Activated CD4-positive, alpha-beta T cell treated with anti-CD3 and anti-CD28 coated beads, Interleukin-10, Interleukin-2, amounts not matched to agents 100 ng/mL and 50 ng/mL, durations not matched to agents 16 hours and 8 hours (primary cell): ENCODE data around the gene MED29.
"Not testable (repeated sequence)": the region's sequence is repeated elsewhere in the genome, so short reads cannot be mapped to it uniquely, and the experiment has no call there.

Experiments
- DNase-seq: peaks from one replicate; pipeline ENCODE4 v3.0.0-alpha.2; 2020

The MED29 gene

DNA sequence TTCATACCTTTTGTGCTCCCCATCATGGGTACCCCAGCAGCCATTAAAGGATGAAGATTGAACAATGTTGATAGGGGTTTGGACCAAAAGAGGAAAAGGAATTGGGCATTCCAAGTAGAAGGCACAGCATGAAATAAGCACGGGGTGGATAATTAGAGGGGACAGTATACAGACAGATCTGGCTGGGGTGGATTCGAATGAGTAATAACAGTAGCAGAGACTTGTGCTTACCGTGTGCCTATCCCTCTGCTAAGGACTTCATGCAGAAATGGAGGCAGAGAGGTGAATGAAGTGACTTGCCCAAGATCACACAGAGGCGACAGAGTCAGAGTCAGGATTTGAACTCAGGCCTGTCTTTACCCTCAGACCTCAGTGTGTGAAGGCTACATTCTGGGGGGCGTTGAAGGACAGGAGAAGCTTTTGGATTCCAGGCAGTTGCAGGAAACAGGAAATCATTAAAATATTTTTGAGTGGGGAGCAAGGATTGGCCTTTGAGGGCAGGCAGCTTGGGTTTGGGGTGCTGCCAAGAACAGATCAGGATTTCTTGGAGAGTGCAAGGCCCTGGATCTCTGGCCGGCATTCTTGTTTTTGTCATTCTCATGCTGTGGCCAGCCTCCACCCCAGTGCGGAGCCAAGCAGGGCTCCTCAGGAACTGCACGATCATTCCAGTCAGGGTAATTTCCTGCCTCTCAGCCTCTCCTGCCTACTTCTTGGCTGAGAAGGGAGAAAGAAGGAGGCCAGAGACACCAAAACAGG is 19.0 kb upstream of the MED29 start:
- no peak for DNase-seq

DNA sequence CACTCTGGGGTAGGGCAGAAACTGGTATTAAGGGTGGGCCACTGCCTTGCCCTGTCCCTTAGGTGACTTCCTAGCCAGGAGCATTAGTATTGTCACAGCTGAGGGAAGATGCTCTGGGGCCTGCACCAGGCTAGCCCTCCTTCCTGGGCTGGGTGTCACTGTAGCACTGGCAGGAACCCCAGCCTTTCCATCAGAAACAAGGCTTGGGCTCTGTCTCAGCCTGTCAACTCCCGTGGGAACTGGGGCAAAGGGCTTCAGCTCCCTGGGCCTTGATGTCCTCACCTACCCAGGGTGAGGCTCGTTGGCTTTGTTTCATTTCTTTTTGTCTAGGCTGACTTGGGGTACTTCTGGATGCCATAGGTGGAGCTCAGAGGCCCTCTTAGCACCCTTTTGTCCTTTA is 18.2 kb upstream of the MED29 start:
- DNase-seq = no peak

DNA sequence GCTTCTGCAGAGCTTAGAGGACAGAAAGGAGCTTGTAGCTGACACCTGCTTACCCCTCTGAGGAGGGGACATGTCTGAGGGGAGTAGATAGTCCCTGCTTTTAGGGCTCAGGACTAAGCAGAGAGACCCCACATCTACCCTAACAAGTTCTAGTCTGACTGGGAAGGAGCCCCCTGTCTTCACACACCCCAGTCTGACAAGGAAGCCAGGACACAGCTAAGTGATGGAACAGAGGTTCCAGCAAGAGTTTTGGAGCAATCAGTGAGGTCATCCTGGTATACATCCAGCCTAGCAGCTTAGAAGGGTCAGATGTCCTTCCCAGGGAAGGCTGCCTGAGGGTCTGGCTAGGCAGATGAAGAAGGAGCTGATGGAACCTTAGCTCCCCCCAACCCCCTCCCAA is 15.2 kb upstream of the MED29 start:
- no peak for DNase-seq

DNA sequence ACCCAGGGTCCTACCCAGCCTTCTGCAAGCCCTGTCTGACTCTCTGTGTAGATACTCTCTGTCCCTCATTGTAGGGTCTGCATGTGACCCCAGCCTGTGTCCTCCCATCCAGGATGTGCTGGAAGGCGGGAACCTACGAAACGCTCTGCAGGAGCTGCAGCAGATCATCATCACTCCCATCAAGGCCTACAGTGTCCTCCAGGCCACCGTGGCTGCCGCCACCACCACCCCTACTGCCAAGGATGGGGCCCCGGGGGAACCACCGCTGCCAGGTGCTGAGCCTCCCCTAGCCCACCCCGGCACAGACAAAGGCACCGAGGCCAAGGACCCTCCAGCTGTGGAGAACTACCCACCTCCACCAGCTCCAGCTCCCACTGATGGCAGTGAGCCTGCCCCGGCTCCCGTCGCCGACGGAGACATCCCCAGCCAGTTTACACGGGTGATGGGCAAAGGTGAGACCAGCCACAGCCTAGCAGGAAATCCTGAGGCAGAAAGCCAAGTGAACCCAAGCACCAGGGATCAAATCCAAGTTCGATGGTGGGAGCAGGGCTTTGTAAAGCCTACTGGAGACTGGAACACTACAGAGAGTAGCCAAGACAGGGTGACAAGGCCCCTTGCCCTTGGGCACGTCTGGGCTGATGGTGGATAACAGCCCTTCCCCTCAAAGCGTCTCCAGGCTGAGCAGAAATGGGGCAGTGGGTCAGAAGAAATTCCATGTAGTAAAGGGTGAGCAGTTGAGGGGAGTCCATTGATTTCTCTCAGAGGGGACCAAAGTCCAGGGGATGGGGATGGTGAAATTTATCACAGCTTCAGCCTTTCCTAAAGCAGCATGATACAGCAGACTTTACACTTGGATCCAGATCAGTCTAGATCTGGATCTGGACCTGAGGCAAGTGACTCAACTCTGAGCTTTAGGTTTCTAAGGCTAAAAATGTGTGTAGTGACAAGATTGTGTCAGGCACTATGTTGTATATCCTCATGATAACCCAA is 13.5 kb upstream of the MED29 start:
- DNase-seq = no peak

DNA sequence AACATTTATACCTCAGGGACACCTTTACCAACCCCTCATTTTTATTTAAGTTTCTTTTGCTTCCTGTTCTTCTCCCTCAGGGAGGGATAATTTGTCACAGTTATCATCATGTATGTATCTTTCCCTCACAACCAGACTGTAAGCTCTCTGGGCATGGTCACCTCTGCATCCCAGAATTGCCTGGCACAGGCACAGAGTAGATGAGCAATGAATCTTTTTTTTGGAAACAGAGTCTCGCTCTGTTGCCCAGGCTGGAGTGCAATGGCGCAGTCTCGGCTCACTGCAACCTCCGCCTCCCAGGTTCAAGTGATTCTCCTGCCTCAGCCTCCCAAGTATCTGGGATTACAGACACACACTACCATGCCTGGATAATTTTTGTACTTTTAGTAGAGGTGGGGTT is 11.8 kb upstream of the MED29 start:
- DNase-seq = not testable (repeated sequence)

DNA sequence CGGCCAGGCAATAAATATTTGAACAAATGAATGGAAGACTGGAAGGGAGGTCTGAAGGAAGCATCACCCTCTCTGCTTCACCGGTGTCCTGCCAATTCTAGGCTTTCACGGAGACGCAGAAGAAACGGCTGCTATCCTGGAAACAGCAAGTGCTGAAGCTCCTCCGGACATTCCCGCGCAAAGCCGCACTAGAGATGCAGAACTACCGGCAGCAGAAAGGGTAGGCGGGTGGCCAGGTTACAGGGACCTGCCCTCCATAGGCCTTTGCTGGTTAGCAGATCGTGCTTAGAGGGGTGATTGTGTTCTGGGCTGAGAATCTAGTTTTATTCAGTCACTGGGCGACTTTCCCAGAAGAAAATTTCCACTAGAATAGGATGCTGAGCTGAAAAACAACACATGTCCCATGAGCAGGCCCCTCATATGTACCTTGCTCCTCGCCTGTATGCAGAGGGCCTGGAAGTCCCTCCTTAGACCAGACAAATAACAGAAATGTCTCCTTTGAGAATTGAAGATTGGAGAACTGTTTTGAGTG is 11.2 kb upstream of the MED29 start:
- no peak for DNase-seq

DNA sequence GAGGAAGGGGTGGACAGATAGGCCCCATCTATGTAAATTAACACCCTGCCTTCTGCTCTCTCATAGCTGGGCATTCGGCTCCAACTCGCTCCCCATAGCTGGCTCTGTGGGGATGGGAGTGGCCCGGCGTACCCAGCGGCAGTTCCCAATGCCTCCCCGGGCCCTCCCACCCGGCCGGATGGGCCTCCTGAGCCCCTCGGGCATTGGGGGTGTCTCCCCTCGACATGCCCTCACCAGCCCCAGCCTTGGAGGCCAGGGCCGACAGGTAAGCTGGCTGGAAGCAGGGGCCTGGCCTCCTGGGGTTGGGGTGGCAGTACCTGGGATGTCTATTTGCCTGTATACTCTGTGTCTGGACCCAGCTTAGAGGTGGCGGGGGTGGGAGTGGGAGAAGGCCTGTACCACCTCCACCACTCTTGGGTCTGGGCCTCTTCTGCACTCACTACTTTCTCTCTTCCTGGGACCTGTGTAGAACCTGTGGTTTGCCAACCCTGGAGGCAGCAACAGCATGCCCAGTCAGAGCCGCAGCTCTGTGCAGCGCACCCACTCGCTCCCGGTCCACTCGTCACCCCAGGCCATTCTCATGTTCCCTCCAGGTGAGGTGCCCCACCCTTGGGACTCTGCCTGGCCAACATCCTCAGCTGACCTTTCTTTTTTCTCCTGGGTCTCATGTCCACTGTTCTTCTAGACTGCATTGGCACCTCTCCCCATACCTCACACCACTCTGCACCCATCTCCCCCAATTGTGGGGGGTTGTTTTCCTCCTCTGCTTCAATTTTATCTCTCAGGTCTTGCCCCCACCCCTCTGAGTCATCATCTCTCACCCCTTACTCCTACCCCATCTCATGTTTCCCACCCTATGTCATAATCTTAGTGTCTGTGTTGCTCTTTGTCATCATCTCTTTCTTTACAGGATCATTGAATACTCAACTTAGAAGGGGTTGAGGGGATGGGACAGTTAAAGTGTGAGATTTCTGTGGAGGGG is 10.4 kb upstream of the MED29 start:
- DNase-seq = no peak

DNA sequence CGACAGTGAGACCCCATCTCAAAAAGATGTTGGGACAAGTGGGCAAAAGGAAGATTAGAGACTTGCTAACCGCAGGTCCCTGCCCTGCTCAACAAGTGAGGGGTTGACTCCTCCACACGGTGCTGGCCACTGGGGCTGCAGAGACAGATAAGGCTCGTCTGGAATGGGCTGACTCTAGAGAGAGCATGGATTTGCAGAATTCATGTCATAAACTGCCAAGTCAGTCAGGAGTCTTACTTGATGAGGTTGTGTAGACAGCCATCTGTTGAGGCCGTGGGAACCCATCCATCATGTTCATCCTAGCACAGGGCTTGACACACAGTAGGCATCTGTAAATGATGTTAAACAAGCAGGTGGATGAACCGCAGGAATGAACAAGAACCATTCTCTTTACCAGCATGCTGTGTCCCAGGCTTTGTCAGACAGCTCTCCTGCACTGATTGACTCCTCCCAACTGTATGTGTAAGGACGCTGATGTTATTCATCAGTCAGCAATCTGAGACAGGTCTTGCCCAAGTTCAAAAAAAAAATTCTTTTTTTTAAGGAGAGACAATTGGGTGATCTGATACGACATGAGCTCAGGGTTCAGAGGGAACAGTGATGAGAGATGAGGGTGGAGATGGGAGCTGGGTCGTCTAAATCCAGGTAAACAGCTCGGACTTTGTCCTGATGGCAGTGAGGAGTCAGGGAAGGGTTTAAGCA is 9.1 kb upstream of the MED29 start:
- no peak for DNase-seq

DNA sequence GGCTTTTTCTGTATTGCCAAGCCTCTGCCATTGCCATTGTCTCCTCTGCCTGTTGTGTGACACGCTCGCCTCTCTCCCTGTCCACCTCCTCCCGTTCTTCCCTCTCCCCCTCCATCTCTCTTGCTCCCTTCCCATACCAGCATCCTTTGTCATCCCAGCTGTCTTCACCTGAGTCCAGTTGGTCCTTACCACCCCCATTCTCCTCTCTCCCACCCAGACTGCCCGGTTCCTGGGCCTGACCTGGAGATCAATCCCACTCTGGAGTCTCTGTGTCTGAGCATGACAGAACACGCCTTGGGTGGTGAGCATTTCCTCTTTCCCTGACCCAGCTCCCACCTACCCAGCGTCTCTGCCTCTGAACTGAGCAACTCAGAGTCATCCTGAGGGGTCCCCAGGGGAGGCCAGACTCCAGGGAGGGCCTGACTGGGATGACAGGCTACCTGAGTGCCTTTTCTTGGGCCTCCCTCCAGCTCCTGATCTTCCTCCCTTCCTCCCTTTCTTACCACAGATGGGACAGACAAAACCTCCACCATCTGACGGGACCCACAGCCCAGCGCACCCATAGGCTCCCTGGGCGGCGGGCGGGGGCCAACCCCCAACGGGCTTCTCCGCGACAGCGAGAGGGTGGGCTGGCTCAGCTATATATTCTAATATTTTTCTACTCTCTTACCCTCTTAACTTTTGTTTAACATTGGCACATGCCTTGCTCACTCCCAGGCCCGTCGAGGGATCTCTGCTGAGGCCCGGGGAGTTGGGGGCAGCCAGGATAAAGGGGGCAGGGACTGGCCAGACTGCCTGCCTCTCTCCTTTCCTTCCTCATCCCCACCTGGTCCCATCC is 8.0 kb upstream of the MED29 start:
- no peak for DNase-seq

DNA sequence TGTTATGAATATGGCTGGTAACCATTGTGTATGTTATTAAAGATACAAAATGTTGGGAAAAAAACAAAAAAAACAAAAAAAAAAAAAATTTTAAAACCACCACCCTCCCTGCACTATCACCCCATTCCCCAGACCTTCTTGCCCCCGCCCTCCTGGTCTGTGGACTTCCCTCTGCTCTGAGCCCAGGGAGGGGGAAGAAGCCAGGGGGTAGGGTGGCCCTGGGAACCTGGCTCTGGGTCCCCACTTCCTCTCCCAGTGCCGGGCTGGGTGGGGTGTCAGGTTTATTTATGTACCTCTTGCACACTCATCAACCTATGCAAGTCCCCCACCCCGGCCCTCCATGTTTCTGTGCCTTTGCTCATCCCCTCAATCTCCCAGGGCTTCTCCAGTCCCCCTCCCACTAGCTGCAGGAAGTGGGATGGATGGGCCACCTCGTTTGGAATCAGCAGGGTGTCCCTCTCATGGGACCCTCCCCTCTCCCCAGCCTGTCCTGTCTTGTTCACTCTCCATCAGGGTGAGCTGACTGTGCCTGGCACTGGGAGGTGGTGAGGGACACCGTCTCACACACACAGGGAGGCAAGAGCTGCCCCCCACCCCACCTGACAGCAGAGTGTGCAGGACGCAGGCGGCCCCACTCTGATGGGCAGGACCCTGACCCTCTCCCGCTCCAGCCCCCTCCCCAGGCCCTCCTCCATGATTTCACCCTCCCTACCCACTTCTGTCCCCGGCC is 6.2 kb upstream of the MED29 start:
- no peak for DNase-seq

DNA sequence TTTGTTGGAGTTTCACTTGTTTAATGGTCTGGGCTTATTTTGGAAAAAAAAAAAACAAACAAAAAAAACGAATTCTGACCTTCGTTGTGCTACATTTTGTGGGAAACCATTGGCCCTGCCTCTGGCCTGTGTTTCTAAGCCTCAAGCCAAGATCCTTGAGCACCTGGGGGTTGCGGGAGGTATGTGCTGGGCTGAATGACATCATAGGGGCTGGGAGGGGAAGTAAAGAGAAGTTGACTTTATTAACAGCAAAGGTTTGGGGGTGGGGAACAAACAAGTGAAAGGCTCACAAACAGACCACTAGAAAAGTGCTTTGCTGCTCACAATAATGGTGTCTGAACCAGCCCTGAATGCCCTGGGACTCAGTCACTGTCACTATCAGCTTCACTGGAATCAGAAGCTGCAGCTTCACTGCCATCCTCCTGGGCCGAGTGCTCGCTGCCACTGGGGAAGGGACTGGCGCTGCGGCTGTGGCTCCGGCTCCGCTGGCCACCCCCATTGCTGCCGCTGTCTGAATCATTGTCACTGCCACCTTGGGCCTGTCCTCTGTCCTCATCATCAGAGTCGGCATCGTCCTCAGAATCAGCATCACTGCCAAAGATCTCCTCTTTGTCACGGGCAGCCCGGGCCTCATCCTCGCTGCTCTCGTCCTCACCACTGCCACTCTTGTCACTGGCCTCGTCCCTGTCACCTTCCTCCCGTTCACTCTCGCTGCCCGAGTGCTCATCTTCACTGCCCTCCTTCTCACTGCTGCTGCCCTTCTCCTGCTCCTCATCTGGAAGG is 5.4 kb upstream of the MED29 start:
- no peak for DNase-seq

DNA sequence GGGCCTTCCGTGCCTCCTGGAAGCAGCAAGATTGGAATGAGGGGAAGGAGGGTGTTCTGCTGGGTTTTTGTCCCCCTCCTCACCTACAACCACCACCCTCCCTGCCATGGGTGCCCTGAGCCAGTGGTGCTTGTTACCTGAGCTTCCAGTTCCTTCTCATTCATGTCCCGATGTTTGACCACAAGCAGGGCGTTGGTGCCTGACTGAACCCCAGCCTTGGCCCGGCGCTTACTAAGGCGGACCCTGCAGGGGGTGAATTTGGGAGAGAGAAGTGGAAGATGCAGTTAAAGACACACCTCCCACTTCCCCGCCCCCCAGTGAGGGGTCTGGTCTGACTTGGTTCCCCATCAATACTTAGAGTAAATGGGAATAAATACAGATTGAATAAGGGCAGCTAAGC is 4.6 kb upstream of the MED29 start:
- no peak for DNase-seq

DNA sequence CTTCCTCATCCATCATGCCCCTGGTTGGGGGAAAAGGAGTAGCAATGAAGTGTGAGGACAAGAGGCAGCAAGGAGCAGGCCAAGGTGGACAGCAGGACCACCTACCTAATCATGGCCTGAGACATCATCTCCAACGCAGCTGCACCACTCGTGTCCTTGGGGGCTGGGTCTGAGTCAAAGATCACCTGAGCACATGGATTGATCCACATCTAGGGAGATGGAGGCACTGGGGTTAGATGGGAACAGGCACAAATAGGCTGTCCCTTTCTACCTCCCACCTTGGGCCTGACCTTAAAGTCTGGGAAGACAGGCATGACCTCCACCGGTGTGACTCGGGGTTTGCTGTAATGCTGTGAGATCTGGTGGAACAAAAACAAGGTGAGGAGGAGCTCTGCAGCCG is 2.5 kb upstream of the MED29 start:
- no peak for DNase-seq

DNA sequence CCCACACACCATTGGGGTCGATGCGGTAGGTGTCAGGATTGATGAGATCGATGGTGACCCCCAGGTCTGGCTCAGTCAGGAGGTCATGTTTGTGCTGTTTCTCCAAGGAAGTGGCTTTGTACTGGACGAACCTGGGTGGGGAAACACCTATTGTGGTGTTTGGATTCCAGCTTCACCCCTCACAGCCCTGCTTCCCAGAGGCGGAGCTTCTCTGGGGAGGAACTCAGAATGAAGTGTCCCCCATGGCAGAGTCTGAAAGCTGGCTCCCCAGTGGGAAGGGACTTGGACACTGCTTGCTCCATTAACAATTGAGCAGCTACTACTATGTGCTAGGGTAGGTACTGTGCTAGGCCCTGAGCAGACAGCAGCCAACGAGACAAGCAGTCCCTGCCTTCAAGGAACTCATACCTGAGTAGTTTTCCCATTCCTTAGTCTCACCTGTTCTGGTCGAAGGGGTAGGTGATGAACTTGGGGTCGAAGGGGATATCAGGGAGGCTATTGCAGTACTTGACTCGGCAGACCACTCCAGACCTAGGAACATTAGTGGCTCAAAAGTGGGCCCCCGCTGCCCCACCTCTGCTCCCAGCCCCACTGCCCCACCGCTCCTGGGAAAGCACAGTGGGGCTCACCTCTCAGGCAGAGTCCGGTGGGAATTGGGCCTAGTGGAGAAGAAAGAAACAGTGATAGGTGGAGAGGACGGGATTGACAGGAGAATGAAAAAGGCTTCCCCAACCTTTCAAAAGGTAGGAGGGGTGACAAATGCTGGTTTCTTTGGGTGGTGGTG is 1.4 kb upstream of the MED29 start:
- no peak for DNase-seq

DNA sequence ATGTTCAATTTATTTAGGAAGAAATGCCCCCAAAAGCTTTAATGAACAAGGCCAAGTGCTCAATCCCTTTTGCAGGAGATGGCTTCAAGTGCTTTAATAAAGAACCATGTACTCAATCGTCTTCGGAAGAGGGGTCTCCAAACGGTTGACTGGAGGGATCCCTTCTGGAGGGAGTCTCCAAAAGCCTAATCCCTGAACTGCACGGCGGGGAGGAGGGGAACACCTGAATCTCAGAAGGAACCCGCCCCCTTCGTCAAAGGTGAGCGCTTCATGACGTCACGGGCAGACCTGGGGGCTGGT is 777 bp upstream of the MED29 start:
- DNase-seq = no peak

DNA sequence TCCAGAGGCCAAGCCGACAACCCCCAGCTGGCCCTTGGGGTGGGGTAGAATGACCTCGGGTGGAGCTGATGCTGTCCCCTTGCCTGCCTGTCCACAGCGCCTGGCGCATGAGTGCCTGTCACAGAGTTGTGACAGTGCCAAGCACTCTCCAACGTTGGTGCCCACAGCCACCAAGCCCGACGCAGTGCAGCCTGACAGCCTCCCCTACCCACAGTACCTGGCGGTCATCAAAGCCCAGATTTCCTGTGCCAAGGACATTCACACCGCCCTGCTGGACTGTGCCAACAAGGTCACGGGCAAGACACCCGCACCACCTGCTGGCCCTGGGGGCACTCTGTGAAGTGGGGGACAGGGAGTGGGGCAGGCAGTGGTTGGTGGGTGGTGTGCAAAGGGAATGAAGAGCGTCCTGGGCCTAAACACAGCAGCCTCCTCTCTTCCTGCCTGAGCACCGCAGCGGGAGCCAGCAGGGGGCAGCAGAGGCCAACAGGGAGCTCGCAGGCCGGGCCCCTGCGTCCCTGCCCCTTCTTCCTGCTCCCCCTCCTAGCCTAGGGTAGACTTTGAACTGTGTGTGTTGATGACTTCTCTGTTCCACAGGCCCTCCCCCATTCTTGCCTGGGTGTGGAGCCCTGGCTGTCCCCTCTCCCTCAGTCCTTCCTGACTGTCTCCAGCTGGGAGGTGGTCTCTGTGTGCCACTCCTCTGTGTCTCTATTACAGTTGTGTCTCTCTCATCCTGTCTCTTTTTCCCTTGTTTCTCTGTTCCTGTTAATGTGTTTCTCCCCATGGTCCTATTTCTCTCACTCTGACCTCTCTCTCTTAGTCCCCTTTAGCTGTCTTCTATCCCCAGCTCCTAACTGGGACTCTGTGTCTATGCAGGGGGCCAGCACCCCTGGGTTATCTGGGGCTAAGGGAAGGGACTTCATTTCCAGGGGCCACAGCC is 6.5 kb downstream of the MED29 start:
- peak; percentile 94 for DNase-seq

DNA sequence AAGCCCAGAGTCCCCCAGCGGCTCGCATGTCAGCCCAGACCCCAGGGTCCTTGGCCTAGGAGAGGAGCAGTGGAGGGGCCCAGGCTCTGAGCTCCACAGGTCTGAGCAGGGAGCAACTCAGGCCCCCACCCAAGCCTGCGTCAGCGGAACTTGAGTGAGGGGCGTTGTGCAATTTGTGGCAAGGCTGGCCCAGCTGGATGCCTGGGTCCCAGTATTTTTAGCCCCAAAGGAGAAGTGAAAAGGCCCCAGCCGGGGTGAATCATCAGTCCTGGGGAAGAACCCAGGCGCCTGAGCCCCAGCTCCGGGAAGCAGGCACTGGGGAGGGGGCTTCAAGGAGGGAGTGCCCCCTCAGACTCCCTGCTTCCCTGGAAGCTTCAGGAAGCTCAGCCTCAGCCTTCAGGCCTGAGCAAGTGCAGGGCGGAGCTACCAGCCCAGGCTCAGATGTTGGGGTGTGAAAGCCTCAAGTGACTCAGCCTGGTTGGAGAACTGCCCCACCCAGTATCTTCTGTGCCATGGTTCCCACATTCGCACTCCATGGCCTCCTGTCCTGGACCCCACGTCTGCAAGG is 7.2 kb downstream of the MED29 start:
- DNase-seq = peak; percentile 83
